Measurements from ENCODE around the gene KCNJ3.
"Not testable (repeated sequence)": the region's sequence is repeated elsewhere in the genome, so short reads cannot be mapped to it uniquely, and the experiment has no call there.

The KCNJ3 gene

DNA sequence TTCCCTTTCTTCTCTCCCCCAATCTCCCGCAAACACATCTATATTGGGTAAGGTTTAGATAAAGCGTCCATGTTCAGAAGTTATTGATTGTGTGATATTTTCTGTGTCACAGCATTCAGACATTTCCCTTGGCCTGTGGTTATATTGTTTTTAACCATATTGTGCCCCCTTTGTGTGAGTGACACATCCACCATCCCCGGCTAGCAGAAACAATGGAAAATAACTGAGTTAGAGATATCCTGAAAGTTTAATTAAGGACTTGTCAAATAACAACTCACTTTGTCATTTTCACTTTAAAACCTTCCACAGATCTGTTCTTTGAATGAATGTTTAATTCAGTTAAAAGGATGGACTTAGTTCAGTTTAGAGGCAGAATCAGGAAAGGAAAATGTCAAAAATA is 151.0 kb downstream of the KCNJ3 start:
- H3K4me3 ChIP-seq (ENCODE audit: low read depth, low read length), result no peak overlapping the region
- no peak for DNase-seq (ENCODE audit: low read depth)
- TF ChIP-seq, protein P1, sequence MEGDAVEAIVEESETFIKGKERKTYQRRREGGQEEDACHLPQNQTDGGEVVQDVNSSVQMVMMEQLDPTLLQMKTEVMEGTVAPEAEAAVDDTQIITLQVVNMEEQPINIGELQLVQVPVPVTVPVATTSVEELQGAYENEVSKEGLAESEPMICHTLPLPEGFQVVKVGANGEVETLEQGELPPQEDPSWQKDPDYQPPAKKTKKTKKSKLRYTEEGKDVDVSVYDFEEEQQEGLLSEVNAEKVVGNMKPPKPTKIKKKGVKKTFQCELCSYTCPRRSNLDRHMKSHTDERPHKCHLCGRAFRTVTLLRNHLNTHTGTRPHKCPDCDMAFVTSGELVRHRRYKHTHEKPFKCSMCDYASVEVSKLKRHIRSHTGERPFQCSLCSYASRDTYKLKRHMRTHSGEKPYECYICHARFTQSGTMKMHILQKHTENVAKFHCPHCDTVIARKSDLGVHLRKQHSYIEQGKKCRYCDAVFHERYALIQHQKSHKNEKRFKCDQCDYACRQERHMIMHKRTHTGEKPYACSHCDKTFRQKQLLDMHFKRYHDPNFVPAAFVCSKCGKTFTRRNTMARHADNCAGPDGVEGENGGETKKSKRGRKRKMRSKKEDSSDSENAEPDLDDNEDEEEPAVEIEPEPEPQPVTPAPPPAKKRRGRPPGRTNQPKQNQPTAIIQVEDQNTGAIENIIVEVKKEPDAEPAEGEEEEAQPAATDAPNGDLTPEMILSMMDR (IDR thresholded peaks at IDR 0.05; ENCODE audit: control insufficient read depth, extremely low read depth, insufficient read depth), result no peak

DNA sequence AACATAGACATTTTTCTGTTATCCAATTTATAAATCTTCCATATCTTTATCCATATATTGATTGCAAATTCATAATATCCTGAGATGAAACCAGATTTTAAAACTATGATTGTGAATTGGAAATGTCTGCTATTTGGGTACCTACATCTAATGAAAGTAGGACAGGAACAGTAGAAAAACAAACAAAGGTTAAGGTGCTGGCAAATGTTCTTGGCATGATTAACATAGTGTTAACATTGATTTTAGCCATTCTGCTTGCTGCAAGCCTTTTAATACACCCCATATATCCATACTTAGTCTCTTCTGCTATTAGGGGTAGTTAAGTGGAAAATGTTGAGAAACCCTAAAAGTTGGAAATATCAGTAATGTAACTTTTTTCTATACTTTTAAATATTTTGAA is 152.0 kb downstream of the KCNJ3 start:
- H3K4me3 ChIP-seq (ENCODE audit: low read depth, low read length), result no peak overlapping the region
- DNase-seq (ENCODE audit: low read depth), result no peak
- TF ChIP-seq, protein P1 (IDR thresholded peaks at IDR 0.05; ENCODE audit: control insufficient read depth, extremely low read depth, insufficient read depth), result no peak

GRCh38 chr2:154855138-154855537 is 156.6 kb downstream of the KCNJ3 start:
- DNase-seq (ENCODE audit: low read depth), result no peak
- TF ChIP-seq, protein P1 (IDR thresholded peaks at IDR 0.05; ENCODE audit: control insufficient read depth, extremely low read depth, insufficient read depth), result no peak
- H3K4me3 ChIP-seq (ENCODE audit: low read depth, low read length), result no peak overlapping the region

GRCh38 chr2:154867151-154867550 is 168.7 kb downstream of the KCNJ3 start:
- DNase-seq (ENCODE audit: low read depth); H3K4me3 ChIP-seq (ENCODE audit: low read depth, low read length): not testable (repeated sequence)

DNA sequence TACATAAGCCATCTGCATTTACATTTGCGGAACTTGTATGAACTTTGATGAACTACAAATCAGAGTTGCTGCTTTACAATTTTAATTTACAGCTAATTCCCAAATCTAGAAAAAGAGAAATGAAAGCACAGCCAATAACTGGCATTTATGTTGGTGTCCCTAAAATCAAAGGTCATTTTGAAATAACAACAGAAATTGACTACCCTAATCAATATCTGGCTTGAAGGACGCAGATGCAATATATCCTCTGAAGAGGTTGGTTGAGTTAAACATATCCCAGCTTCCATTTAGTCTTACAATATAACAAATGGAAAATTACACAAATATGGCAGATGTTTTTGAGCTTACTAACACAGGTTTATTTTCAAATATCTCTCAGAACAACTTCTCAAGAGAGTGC is 177.5 kb downstream of the KCNJ3 start:
- DNase-seq (ENCODE audit: low read depth), result no peak
- TF ChIP-seq, protein P1 (IDR thresholded peaks at IDR 0.05; ENCODE audit: control insufficient read depth, extremely low read depth, insufficient read depth), result no peak
- no peak overlapping the region for H3K4me3 ChIP-seq (ENCODE audit: low read depth, low read length)

GRCh38 chr2:154882725-154883124 is 184.2 kb downstream of the KCNJ3 start:
- no peak for DNase-seq (ENCODE audit: low read depth)
- H3K4me3 ChIP-seq (ENCODE audit: low read depth, low read length), result no peak overlapping the region
- TF ChIP-seq, protein P1 (IDR thresholded peaks at IDR 0.05; ENCODE audit: control insufficient read depth, extremely low read depth, insufficient read depth), result no peak

DNA sequence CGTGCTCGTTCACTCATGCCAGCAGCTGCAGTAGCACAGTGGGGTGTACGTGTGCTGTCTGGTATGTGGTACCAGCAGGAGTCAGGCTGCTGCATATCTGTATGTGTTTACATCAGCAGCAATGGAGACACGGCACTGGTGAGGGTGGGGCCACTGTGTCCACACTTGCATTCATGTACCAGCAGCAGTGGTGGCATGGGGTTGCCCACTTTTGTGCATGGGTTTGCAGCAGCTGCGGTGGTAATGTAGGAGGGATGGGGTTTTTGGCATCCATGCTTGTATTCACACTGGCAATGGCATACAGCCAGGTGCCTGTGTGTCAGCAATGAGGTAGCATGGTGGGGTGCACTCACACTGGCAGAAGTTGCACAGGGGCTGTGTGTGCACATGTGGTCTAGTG is 187.8 kb downstream of the KCNJ3 start:
- TF ChIP-seq, protein P1 (IDR thresholded peaks at IDR 0.05; ENCODE audit: control insufficient read depth, extremely low read depth, insufficient read depth), result no peak
- no peak overlapping the region for H3K4me3 ChIP-seq (ENCODE audit: low read depth, low read length)
- DNase-seq (ENCODE audit: low read depth), result no peak

All from LNCaP clone FGC (cell line).